Naive thymus-derived CD4-positive, alpha-beta T cell (primary cell): ENCODE measurements around the gene IL15. TPM values are rescaled to one million over a fixed set of nuclear protein-coding genes. Genes with fewer than 3 reads are reported as not detected.

Source experiments
- ATAC-seq: fragments of 150-1000 bp; cut with Tn5 transposase; 2 replicates; pipeline ENCODE4 v1.10.0; 2021; ENCODE audit warnings: mild to moderate bottlenecking, moderate library complexity
- CTCF ChIA-PET: fragments of 350-600 bp; sonication (Branson Sonifier 250); formaldehyde crosslinking; loops from one replicate; lab custom pipeline; 2021; ENCODE audit warnings: antibody characterized with exemption; lab: Charles Lee
- POLR2A ChIA-PET: fragments of 350-600 bp; sonication (Branson Sonifier 250); formaldehyde crosslinking; loops from one replicate; lab custom pipeline; 2021; ENCODE audit warnings: antibody characterized with exemption, inconsistent platforms; lab: Charles Lee
- DNase-seq, 9 donors: peaks; one replicate each; pipeline versions ENCODE4 v3.0.0 to v3.0.0-alpha.2; 2020 to 2022; ENCODE audit warnings: mixed read lengths in 1 of 9
- H3K27ac ChIP-seq: one replicate; pipeline ENCODE4 v1.7.0; 2013; ENCODE audit warnings: mild to moderate bottlenecking, low read depth, low read length, moderate library complexity
- H3K27me3 ChIP-seq, 2 donors: one replicate each; pipeline ENCODE4 v1.7.0; 2013; ENCODE audit warnings: low read length in 2 of 2, mild to moderate bottlenecking in 2 of 2, moderate library complexity in 2 of 2; ENCODE audit not compliant: control insufficient read depth in 2 of 2, insufficient read depth in 2 of 2
- H3K36me3 ChIP-seq, 3 experiments: 1 replicate in 2 of 3; 2 replicates in 1 of 3; pipeline ENCODE4 v1.7.0; 2013; ENCODE audit warnings: low read length in 3 of 3, mild to moderate bottlenecking in 3 of 3, moderate library complexity in 1 of 3; ENCODE audit not compliant: insufficient read depth in 3 of 3, control insufficient read depth in 2 of 3
- H3K4me1 ChIP-seq, 2 donors: one replicate each; pipeline ENCODE4 v1.7.0; 2013; ENCODE audit warnings: low read length in 2 of 2, mild to moderate bottlenecking in 2 of 2, moderate library complexity in 1 of 2; ENCODE audit not compliant: control insufficient read depth in 2 of 2, insufficient read depth in 2 of 2
- H3K4me3 ChIP-seq: 2 replicates; pipeline ENCODE4 v1.7.0; 2013; ENCODE audit warnings: mild to moderate bottlenecking, low read length
- H3K9me3 ChIP-seq, 3 experiments: 1 replicate in 2 of 3; 2 replicates in 1 of 3; pipeline ENCODE4 v1.7.0; 2013; ENCODE audit warnings: low read length in 3 of 3; ENCODE audit not compliant: control insufficient read depth in 2 of 3
- H3K27ac Mint-ChIP-seq, 9 donors: one replicate each; pipeline ENCODE4 v1.8.0; 2020 to 2022; ENCODE audit warnings: mixed read lengths in 9 of 9, mild to moderate bottlenecking in 8 of 9, moderate library complexity in 5 of 9, inconsistent platforms in 2 of 9
- H3K27me3 Mint-ChIP-seq, 5 donors: one replicate each; pipeline ENCODE4 v1.8.0; 2021 to 2022; ENCODE audit warnings: mixed read lengths in 5 of 5, mild to moderate bottlenecking in 1 of 5
- H3K36me3 Mint-ChIP-seq, 5 donors: one replicate each; pipeline ENCODE4 v1.8.0; 2020 to 2022; ENCODE audit warnings: mixed read lengths in 5 of 5, mild to moderate bottlenecking in 3 of 5, inconsistent platforms in 1 of 5
- H3K4me1 Mint-ChIP-seq, 7 donors: one replicate each; pipeline ENCODE4 v1.8.0; 2020 to 2022; ENCODE audit warnings: mixed read lengths in 7 of 7, mild to moderate bottlenecking in 3 of 7, inconsistent platforms in 1 of 7
- H3K4me3 Mint-ChIP-seq, 10 donors: one replicate each; pipeline ENCODE4 v1.8.0; 2020 to 2022; ENCODE audit warnings: mild to moderate bottlenecking in 10 of 10, mixed read lengths in 10 of 10, moderate library complexity in 6 of 10, inconsistent platforms in 2 of 10
- H3K9me3 Mint-ChIP-seq, 11 donors: one replicate each; pipeline ENCODE4 v1.8.0; 2020 to 2022; ENCODE audit warnings: mixed read lengths in 11 of 11, mild to moderate bottlenecking in 4 of 11, inconsistent platforms in 1 of 11, moderate library complexity in 1 of 11
- intact Hi-C, 2 donors: fragments of 100-400 bp; cut with micrococcal nuclease; formaldehyde crosslinking; loops; one replicate each; pipeline ENCODE4 v1.15.1; 2023
- polyA plus RNA-seq, 2 donors: library from polyadenylated mRNA; unstranded; fragments of 300-500 nt; fragmentation: Illumina TruSeq; gene quantifications; one replicate each; pipeline ENCODE4 v1.2.3, GENCODE V29; 2021
- total RNA-seq, 6 experiments: library from RNA in 5 of 6; stranded (reverse) in 5 of 6; gene quantifications; 1 replicate in 5 of 6; 2 replicates in 1 of 6; pipeline ENCODE4 v1.2.3 and lab custom pipeline; 2021 to 2026

The IL15 gene
- total and polyA plus RNA-seq, 7 experiments from 2014 or later, result 0.47 to 8.7 (median 0.64) TPM

DNA sequence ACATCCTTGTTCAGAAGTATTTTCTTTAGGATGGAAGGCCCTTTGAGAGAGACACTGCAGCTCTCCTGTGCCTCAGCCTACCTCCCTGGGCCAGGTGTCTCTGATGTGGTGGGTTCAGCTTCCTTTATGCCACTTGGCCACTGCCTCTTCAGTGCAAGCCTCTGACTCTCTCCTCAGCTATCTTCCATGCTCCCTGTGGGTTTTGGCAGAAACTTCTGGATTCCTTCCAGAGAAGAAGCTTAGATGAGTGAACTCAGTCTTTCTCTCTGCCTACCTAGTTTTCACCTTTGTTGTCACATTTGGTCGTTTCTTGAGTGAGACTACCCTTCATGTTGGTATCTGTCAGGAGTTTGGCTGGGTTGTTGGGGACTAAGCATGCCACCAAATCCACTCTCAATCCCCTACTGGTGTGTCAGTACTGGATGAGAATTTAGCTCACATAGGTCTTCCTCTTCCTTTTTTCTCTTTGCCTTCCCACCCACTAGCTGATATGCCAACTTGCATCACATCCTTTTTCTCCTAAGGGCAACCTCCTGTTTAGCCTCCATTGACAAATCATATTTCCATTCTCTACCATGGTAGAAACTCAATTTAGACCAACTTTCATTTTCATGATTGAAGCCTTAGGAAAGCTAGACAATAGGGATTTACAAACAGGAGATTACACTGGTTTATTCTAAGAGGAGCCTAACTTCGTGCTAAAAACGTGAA is 32.0 kb downstream of the IL15 start:
- ChIA-PET CTCF (no interaction called here), POLR2A (no interaction called here)
- H3K4me3 Mint-ChIP-seq, result no peak overlapping the region
- Histone ChIP-seq H3K27me3 (no peaks in the 10 kb centered on the region), H3K4me3 (no peak overlapping the region), H3K9me3 (no peaks in the 10 kb centered on the region), H3K4me1 (no peaks in the 10 kb centered on the region), H3K27ac (no peak overlapping the region), H3K36me3 (no peaks in the 10 kb centered on the region)
- ATAC-seq (no peak), DNase-seq (no peak)
- H3K36me3 Mint-ChIP-seq, result no peaks in the 10 kb centered on the region
- peaks cover 0 to 11% (median 0%) of the 10 kb centered on the region in 5 donors for H3K27me3 Mint-ChIP-seq
- H3K4me1 Mint-ChIP-seq, result peaks cover 0 to 5% (median 0%) of the 10 kb centered on the region in 7 donors
- no peaks in the 10 kb centered on the region for H3K9me3 Mint-ChIP-seq
- intact Hi-C loops, result no loop called here
- no peak overlapping the region for H3K27ac Mint-ChIP-seq

- Mint-ChIP-seq H3K27me3 (peaks cover 0 to 11% (median 0%) of the 10 kb centered on the region in 5 donors), H3K36me3 (no peaks in the 10 kb centered on the region), H3K27ac (no peak overlapping the region), H3K9me3 (no peaks in the 10 kb centered on the region), H3K4me3 (no peak overlapping the region), H3K4me1 (peaks cover 0 to 5% (median 0%) of the 10 kb centered on the region in 7 donors)
- Histone ChIP-seq H3K27me3 (no peaks in the 10 kb centered on the region), H3K36me3 (no peaks in the 10 kb centered on the region), H3K4me3 (no peak overlapping the region), H3K9me3 (no peaks in the 10 kb centered on the region), H3K4me1 (no peaks in the 10 kb centered on the region), H3K27ac (no peak overlapping the region)
- intact Hi-C loops, result no loop called here
- CTCF ChIA-PET, result no interaction called here
- DNase-seq (no peak), ATAC-seq (no peak)
- POLR2A ChIA-PET, result no interaction called here
These were observed 33.1 kb downstream of the IL15 start for GRCh38 chr4:141669501-141669900.

DNA sequence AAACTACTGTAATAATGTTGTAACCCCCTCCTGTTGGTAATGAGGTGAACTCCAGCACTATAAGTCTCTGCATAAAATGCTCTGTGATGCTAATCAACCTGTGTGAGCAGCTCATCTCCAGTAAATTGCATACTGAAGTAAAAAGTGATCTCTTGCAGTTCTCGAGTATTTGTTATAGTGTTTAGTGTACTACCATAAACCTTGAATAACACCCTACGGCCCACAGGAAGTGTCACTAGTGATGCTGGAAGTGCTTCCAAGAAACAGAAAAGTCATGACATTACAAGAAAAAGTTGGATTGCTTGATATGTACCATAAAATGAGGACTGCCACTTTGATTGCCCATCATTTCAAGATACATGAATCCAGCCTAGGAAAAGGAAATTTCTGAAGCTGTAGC is 39.0 kb downstream of the IL15 start:
- Mint-ChIP-seq H3K27ac (no peak overlapping the region), H3K36me3 (no peaks in the 10 kb centered on the region), H3K4me3 (no peak overlapping the region), H3K4me1 (peaks cover 0 to 2% (median 0%) of the 10 kb centered on the region in 7 donors), H3K9me3 (no peaks in the 10 kb centered on the region), H3K27me3 (peaks cover 0 to 4% (median 0%) of the 10 kb centered on the region in 5 donors)
- Histone ChIP-seq H3K9me3 (no peaks in the 10 kb centered on the region), H3K4me1 (no peaks in the 10 kb centered on the region), H3K27me3 (no peaks in the 10 kb centered on the region), H3K4me3 (no peak overlapping the region), H3K27ac (no peak overlapping the region), H3K36me3 (no peaks in the 10 kb centered on the region)
- ChIA-PET POLR2A (no interaction called here), CTCF (no interaction called here)
- ATAC-seq (no peak), DNase-seq (no peak)
- intact Hi-C loops, result no loop called here

DNA sequence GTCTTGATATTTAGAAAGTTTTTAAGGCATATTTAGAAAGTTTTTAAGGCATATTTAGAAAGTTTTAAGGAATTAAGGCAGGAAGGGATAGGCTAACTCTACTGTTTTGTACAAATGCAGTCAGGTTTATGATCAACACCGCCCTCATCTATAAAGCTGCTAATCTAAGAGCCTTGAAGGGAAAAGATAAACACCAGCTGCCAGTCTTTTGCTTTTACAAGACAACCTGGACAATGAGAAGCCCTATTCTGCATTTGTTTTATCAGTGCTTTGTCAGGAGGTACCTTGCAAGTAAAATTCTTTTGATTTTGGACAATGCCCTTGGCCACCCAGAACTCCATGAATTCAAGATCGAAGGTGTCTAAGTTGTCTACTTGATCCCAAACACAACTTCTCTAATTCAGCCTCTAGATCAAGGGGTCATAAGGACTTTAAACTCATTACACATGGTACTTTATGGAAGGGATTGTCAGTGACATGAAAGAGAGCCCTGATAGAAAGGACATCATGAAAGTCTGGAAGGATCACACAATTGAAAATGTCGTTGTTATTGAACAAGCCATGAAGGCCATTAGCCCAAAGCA is 39.8 kb downstream of the IL15 start:
- intact Hi-C loops, result no loop called here
- ATAC-seq (no peak), DNase-seq (no peak)
- no peaks in the 10 kb centered on the region for H3K27me3 ChIP-seq
- CTCF ChIA-PET, result no interaction called here
- Mint-ChIP-seq H3K4me3 (no peak overlapping the region), H3K27me3 (peaks cover 0 to 6% (median 4%) of the 10 kb centered on the region in 5 donors), H3K9me3 (no peaks in the 10 kb centered on the region), H3K36me3 (no peaks in the 10 kb centered on the region), H3K27ac (no peak overlapping the region), H3K4me1 (peaks cover 0 to 2% (median 0%) of the 10 kb centered on the region in 7 donors)
- H3K27ac ChIP-seq, result no peak overlapping the region
- no peak overlapping the region for H3K4me3 ChIP-seq
- no peaks in the 10 kb centered on the region for H3K9me3 ChIP-seq
- no peaks in the 10 kb centered on the region for H3K4me1 ChIP-seq
- H3K36me3 ChIP-seq, result no peaks in the 10 kb centered on the region
- POLR2A ChIA-PET, result no interaction called here

DNA sequence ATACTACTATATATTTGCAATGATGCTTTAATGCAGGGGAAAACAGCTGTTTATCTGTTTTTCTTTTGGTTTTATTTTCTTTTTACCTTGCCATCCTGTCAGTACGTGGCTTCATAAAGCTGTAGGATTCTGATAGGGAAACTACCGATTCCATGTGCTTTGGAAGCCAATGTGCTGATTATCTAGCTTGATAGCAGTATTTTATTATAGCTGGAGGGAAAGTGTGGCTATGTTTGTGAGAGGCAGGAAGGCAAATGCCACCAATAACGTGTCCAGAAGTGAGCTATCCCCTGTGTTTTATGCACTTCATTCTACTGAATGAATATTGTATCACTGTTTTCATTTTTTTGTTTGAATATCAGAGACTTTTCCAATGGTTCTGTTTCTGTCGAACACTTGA is 43.7 kb downstream of the IL15 start:
- H3K36me3 ChIP-seq, result no peaks in the 10 kb centered on the region
- CTCF ChIA-PET, result no interaction called here
- ATAC-seq (no peak), DNase-seq (no peak)
- H3K4me3 Mint-ChIP-seq, result no peak overlapping the region
- intact Hi-C loops, result no loop called here
- no peaks in the 10 kb centered on the region for H3K9me3 ChIP-seq
- H3K4me1 Mint-ChIP-seq, result peaks cover 0 to 2% (median 0%) of the 10 kb centered on the region in 7 donors
- no peak overlapping the region for H3K27ac ChIP-seq
- peaks cover 0 to 10% (median 4%) of the 10 kb centered on the region in 5 donors for H3K27me3 Mint-ChIP-seq
- no peaks in the 10 kb centered on the region for H3K36me3 Mint-ChIP-seq
- H3K4me3 ChIP-seq, result no peak overlapping the region
- peaks cover 0 to 1% (median 0%) of the 10 kb centered on the region in 11 donors for H3K9me3 Mint-ChIP-seq
- no peaks in the 10 kb centered on the region for H3K27me3 ChIP-seq
- no peaks in the 10 kb centered on the region for H3K4me1 ChIP-seq
- POLR2A ChIA-PET, result no interaction called here
- no peak overlapping the region for H3K27ac Mint-ChIP-seq

- Histone ChIP-seq H3K27ac (no peak overlapping the region), H3K9me3 (no peaks in the 10 kb centered on the region), H3K4me1 (no peaks in the 10 kb centered on the region), H3K27me3 (no peaks in the 10 kb centered on the region), H3K36me3 (no peaks in the 10 kb centered on the region), H3K4me3 (no peak overlapping the region)
- no peaks in the 10 kb centered on the region for H3K36me3 Mint-ChIP-seq
- peaks cover 0 to 10% (median 2%) of the 10 kb centered on the region in 5 donors for H3K27me3 Mint-ChIP-seq
- no peak overlapping the region for H3K4me3 Mint-ChIP-seq
- CTCF ChIA-PET, result no interaction called here
- no peak overlapping the region for H3K27ac Mint-ChIP-seq
- no peak for ATAC-seq
- intact Hi-C loops, result no loop called here
- DNase-seq, result no peak
- H3K9me3 Mint-ChIP-seq, result peaks cover 0 to 1% (median 0%) of the 10 kb centered on the region in 11 donors
- peaks cover 0 to 2% (median 0%) of the 10 kb centered on the region in 7 donors for H3K4me1 Mint-ChIP-seq
- POLR2A ChIA-PET, result no interaction called here
These were observed 48.4 kb downstream of the IL15 start for GRCh38 chr4:141684785-141685184.
